22Rv1 (cell line): ENCODE measurements around the gene SOX10.

ENCODE experiments used
- H3K27ac ChIP-seq: fragments of 450-650 bp; 2 replicates; pipeline ENCODE4 v1.5.1; 2017
- ZFX ChIP-seq: fragments of 450-650 bp; IDR thresholded peaks from 2 replicates; pipeline ENCODE4 v1.6.1; 2017; ENCODE audit warnings: antibody characterized with exemption, borderline replicate concordance
- TF ChIP-seq, protein P1 (sequence below): fragments of 450-650 bp; IDR thresholded peaks from 2 replicates; pipeline ENCODE4 v1.5.1; 2017; ENCODE audit warnings: mild to moderate bottlenecking

The SOX10 gene

DNA sequence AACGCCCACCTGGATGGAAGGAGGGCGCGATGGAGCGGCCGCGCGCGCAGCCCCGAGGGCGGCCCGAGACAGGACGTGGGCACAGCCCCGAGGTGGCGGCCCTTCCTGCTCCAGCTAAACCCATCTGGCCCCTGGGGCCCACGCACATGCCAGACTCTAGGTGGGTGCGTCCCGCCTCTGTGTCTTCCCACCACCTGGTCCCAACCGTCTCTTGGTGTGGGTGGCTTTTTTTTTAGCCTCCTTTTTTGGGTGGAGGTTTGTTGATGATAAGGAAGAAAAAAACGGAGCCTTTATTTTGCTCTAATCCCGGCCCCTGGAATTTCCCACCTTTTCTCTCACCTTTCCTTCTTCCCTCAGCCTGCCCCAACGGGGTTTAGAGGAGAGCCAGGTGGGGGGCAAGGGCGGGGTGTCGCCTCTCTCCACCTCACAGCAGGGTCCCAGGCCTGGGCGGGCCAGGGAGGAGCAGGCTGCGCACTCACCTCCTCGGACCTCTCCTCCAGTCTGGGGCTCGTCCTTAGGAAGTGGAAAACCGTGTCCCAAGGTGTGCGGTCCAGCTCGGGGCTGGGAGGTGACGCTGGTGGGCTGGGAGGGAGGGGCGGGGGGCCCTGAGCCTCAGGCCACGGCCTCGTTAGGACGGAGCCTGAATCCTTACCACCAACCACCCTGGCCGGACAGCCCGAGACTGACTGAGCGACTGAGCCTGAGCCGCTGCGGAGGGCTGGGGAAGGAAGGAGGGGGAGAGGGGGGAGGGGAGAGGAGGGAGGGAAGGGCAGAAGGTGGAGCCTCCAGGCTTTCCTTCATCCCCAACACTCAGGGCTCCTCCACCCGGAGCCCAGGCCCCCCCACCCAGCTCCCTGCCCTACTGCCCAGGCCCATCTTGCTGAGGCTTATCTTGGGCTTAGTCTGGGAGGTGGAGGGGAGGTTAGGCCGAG, at the start of gene SOX10:
TSS of gene SOX10 (minus strand) at position 696 of the 932 bp plus-strand sequence. CDS start 771 bp downstream, outside the sequence.
- no peak within 1 kb of the TSS for H3K27ac ChIP-seq

DNA sequence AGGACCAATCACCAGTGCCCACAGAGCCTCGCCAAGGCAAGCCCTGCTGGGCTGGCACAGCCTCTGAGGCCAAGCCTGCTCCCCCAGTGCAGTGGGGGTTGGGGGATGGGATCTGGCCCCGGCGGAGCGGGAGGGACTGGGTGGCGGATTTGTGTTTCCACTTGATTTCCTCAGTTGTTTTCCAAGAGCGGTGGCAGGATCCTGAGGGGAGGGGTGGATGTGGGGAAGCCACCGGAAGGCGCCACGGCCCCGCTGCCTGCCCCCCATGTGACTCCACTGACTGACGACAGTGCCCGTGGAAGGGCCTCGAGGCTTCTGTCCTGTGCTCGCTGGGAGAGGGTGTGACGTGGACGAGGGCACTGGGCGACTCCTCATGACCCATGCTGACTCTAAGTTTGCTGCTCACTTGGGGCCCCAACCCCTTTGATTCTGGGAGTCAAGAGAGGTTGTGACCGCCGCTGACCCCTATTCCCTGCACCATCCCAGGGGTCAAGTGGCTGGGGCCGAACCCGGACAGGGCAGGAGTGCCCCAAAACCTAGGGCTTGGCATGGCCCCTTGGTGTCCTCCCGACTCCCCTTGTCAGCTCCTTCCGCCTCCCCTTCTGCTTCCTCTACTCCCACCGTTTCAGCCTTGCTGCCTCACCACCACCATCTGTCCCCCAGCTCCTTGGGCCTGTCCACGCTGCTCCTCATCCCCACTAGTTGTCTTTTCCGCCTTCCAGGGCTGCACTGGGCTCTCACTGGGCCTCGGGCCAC, 49.3 kb upstream of the SOX10 start:
- H3K27ac ChIP-seq = no peak overlapping the region

More for the DNA sequence above, at the start of gene SOX10:
- no peak for TF ChIP-seq ZFX
- TF ChIP-seq, protein P1, sequence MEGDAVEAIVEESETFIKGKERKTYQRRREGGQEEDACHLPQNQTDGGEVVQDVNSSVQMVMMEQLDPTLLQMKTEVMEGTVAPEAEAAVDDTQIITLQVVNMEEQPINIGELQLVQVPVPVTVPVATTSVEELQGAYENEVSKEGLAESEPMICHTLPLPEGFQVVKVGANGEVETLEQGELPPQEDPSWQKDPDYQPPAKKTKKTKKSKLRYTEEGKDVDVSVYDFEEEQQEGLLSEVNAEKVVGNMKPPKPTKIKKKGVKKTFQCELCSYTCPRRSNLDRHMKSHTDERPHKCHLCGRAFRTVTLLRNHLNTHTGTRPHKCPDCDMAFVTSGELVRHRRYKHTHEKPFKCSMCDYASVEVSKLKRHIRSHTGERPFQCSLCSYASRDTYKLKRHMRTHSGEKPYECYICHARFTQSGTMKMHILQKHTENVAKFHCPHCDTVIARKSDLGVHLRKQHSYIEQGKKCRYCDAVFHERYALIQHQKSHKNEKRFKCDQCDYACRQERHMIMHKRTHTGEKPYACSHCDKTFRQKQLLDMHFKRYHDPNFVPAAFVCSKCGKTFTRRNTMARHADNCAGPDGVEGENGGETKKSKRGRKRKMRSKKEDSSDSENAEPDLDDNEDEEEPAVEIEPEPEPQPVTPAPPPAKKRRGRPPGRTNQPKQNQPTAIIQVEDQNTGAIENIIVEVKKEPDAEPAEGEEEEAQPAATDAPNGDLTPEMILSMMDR = no peak

DNA sequence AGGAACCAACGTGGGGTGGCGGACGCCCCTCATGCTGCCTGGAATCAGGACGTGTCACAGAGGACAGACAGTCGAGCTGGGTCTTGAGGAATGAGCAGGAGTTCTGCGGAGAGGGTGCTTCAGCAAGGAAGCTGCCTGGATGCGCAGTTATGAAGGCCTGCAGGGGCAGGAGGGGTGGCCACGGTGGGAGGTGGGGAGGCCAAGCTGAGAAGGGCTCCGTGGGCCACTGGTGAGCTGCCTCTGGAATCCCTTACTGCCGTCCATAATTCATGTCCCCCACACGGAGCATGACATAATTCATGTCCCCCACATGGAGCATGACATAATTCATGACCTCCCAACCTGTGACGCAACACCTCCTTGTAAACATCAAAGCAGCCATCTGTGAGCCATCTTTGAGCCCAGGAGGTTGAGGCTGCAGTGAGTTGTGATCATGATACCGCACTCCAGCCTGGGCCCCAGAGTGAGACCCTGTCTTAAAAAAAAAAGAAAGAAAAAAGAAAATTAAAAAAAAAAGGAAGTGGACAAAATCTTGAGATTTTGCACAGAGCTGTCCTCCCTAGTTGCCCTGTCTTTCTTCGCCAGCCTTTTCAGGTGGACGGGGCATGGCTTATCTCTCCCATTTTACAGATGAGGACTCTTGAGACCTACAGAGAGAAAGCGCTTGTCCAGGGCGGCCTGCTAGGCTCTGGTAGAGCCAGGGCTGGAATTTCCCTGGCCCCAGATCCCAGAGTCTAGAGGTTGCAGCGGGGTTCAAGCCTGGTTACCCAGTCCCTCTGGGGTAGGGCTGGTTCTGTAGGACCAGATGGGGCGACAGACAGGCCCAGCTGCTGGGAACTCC, 48.5 kb upstream of the SOX10 start:
- H3K27ac ChIP-seq = no peak overlapping the region
- TF ChIP-seq, protein P1 = no peak
- no peak for TF ChIP-seq ZFX

More for the DNA sequence above, 49.3 kb upstream of the SOX10 start:
- no peak for TF ChIP-seq ZFX
- TF ChIP-seq, protein P1 = no peak

DNA sequence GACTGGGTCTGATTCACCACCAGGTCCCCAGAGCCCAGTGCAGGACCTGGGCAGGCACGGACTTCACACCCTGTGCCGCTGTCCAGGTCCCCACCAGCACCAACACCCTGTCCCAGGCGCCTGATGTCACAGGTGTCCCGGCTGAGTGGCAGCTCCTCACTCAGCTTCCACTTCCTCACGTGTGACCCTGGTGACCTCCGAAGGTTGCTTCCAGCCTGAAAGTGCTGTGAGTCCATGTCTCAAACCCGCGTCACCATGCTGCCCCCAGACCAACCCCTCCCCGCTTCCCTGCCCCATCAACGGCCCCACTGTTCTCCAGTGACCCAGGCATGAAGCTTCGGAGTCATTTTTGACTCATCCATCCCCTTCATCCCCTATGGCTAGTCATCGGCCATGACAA, 47.1 kb upstream of the SOX10 start:
- no peak overlapping the region for H3K27ac ChIP-seq
- TF ChIP-seq, protein P1 = no peak
- no peak for TF ChIP-seq ZFX

DNA sequence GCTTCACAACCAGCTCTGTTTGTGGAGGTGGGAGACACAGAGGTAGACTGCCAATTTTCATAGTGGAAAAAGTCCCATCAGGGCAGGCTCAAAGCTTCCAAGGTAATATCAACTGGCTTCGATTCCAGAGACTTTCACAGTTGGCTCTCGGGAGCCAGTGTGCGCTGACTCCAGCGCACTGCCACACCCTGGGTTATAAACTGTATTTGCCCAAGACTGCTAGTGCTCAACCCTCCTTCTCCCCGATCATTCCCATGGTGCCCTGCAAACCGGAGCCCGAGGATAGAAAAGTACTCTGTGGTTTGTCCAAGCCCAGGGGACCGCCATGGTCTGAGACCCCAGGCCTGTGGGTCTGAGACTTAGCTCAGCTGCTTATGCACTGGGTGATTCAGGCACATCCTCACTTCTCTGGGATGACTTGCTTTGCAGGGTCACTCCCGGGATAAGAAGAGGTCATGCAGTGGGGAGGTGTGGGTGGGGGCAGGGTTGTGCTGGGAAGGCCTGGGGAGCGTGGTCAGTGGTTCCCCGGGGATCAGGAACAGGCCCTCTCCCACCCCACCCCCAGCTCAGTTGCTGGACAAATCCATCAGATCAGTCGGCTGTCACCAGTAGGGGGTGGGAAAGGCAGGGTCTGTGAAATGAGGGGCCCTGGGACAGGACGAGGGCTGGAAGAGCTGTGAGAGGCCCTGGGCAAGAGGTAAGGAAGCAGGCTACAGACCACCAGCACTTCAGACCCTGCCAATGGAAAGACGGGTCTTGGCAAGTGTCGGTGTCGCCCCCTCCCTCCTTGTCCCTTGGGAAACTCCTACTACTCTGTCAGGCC, 46.2 kb upstream of the SOX10 start:
- TF ChIP-seq, protein P1 = no peak
- TF ChIP-seq ZFX = no peak
- H3K27ac ChIP-seq = no peak overlapping the region

DNA sequence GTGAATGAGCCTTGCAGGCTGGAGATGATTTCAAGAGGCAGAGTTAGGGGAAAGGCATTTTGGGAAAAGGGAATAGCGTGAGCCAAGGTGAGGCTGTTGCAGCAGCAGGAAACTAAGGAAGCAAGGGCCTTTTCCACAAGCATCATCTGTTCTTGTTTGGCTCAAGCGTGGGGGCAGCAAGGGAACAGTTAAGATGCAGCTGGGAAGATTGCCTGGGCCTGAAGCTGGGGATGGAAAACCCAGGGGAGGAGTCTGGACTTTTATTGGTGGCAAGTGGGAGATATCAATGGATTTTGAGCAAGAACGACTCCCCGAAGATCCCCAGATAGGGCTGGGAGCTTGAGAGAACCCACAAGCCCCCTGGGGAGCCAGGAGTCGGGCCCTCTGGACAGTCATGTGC, 45.5 kb upstream of the SOX10 start:
- TF ChIP-seq, protein P1 = no peak
- no peak for TF ChIP-seq ZFX

More for the DNA sequence above, 45.5 kb upstream of the SOX10 start:
- no peak overlapping the region for H3K27ac ChIP-seq
